ENCODE measurements around the gene DICER1. TPM values are rescaled to one million over a fixed set of nuclear protein-coding genes. Genes with fewer than 3 reads are reported as not detected.
A peak's percentile ranks its signal among the peaks of the same experiment; 100 is the strongest.

The DICER1 gene
- total and polyA plus RNA-seq, 2 experiments from 2014 or later: 20.0 to 111 TPM

GRCh38 chr14:95197551-95197950, 40.2 kb upstream of the DICER1 start:
- TF ChIP-seq EZH2phosphoT487 (IDR thresholded peaks at IDR 0.05; ENCODE audit: low read depth, severe bottlenecking, unreplicated experiment) (no peak), EZH2 (IDR thresholded peaks at IDR 0.05; ENCODE audit: borderline replicate concordance) (no peak), CTCF (IDR thresholded peaks at IDR 0.05; ENCODE audit: poor library complexity) (no peak)
- peak; percentile 37 for DNase-seq (ENCODE audit: low spot score)
- H3K9me2 ChIP-seq (replicated peaks; ENCODE audit: insufficient read depth): no peaks in the 10 kb centered on the region
- H3K4me2 ChIP-seq: no peak overlapping the region
- no peak overlapping the region for H3K4me3 ChIP-seq
- WGBS (ENCODE audit: low lambda C conversion rate, missing lambda C conversion rate): 51% methylated on average over 8 of the region's 8 CpGs
- no peaks in the 10 kb centered on the region for H3K79me2 ChIP-seq
- no peaks in the 10 kb centered on the region for H3K27me3 ChIP-seq
- H3K4me1 ChIP-seq (ENCODE audit: insufficient read depth): no peaks in the 10 kb centered on the region
- no peaks in the 10 kb centered on the region for H4K20me1 ChIP-seq (ENCODE audit: insufficient read depth, poor library complexity, severe bottlenecking)
- H3K36me3 ChIP-seq (replicated peaks; ENCODE audit: insufficient read depth, low read depth): no peaks in the 10 kb centered on the region
- H3K9me3 ChIP-seq (ENCODE audit: low read depth): no peaks in the 10 kb centered on the region
- H2AFZ ChIP-seq: no peak overlapping the region
- peak overlapping the region; percentile 27 for H3K27ac ChIP-seq

- peak overlapping the region; percentile 27 for H3K27ac ChIP-seq
Measured at GRCh38 chr14:95196826-95197545, 39.7 kb upstream of the DICER1 start.

GRCh38 chr14:95196268-95196667, 38.9 kb upstream of the DICER1 start:
- WGBS (ENCODE audit: low lambda C conversion rate, missing lambda C conversion rate): 70% methylated on average over 5 of the region's 5 CpGs
- no peak overlapping the region for H3K4me2 ChIP-seq
- no peaks in the 10 kb centered on the region for H3K79me2 ChIP-seq
- no peaks in the 10 kb centered on the region for H3K9me2 ChIP-seq (replicated peaks; ENCODE audit: insufficient read depth)
- H3K36me3 ChIP-seq (replicated peaks; ENCODE audit: insufficient read depth, low read depth): no peaks in the 10 kb centered on the region
- TF ChIP-seq EZH2phosphoT487 (IDR thresholded peaks at IDR 0.05; ENCODE audit: low read depth, severe bottlenecking, unreplicated experiment) (no peak), CTCF (IDR thresholded peaks at IDR 0.05; ENCODE audit: poor library complexity) (peak; percentile 26), EZH2 (IDR thresholded peaks at IDR 0.05; ENCODE audit: borderline replicate concordance) (no peak)
- no peaks in the 10 kb centered on the region for H4K20me1 ChIP-seq (ENCODE audit: insufficient read depth, poor library complexity, severe bottlenecking)
- H2AFZ ChIP-seq: no peak overlapping the region
- no peak overlapping the region for H3K27ac ChIP-seq
- no peak for DNase-seq (ENCODE audit: low spot score)
- no peaks in the 10 kb centered on the region for H3K27me3 ChIP-seq
- H3K4me3 ChIP-seq: no peak overlapping the region
- no peaks in the 10 kb centered on the region for H3K9me3 ChIP-seq (ENCODE audit: low read depth)
- no peaks in the 10 kb centered on the region for H3K4me1 ChIP-seq (ENCODE audit: insufficient read depth)

More at GRCh38 chr14:95196826-95197545, 39.7 kb upstream of the DICER1 start:
- TF ChIP-seq EZH2 (IDR thresholded peaks at IDR 0.05; ENCODE audit: borderline replicate concordance): no peak
- TF ChIP-seq CTCF (IDR thresholded peaks at IDR 0.05; ENCODE audit: poor library complexity): no peak
- no peak for TF ChIP-seq EZH2phosphoT487 (IDR thresholded peaks at IDR 0.05; ENCODE audit: low read depth, severe bottlenecking, unreplicated experiment)
- no peaks in the 10 kb centered on the region for H3K4me1 ChIP-seq (ENCODE audit: insufficient read depth)
- H4K20me1 ChIP-seq (ENCODE audit: insufficient read depth, poor library complexity, severe bottlenecking): no peaks in the 10 kb centered on the region
- no peak overlapping the region for H3K4me3 ChIP-seq
- H3K9me2 ChIP-seq (replicated peaks; ENCODE audit: insufficient read depth): no peaks in the 10 kb centered on the region
- H3K4me2 ChIP-seq: no peak overlapping the region
- H3K79me2 ChIP-seq: no peaks in the 10 kb centered on the region
- DNase-seq (ENCODE audit: low spot score): no peak
- H3K27me3 ChIP-seq: no peaks in the 10 kb centered on the region
- H3K36me3 ChIP-seq (replicated peaks; ENCODE audit: insufficient read depth, low read depth): no peaks in the 10 kb centered on the region
- H3K9me3 ChIP-seq (ENCODE audit: low read depth): no peaks in the 10 kb centered on the region
- no peak overlapping the region for H2AFZ ChIP-seq
- 91% methylated on average over 2 of the region's 2 CpGs for whole genome bisulfite sequencing (ENCODE audit: low lambda C conversion rate, missing lambda C conversion rate)

Measured in hepatocyte (in vitro differentiated cells).